B cell (primary cell): ENCODE results near the gene AHDC1. TPM values are rescaled to one million over a fixed set of nuclear protein-coding genes. Genes with fewer than 3 reads are reported as not detected.
"Not testable (repeated sequence)": the region's sequence is repeated elsewhere in the genome, so short reads cannot be mapped to it uniquely, and the experiment has no call there.

Source experiments
- ATAC-seq: fragments of 200-7000 bp; cut with Tn5 transposase; one replicate; pipeline ENCODE4 v1.10.0; 2021; ENCODE audit warnings: low read depth, mild to moderate bottlenecking, moderate number of reproducible peaks, moderate library complexity
- CTCF ChIA-PET: fragments of 350-600 bp; sonication (Branson Sonifier 250); formaldehyde crosslinking; loops from one replicate; lab custom pipeline; 2021; ENCODE audit warnings: antibody characterized with exemption, inconsistent platforms; lab: Charles Lee
- POLR2A ChIA-PET: fragments of 350-600 bp; sonication (Branson Sonifier 250); formaldehyde crosslinking; loops from one replicate; lab custom pipeline; 2021; ENCODE audit warnings: antibody characterized with exemption; lab: Charles Lee
- DNase-seq: peaks from one replicate; pipeline ENCODE4 v3.0.0; 2013
- H2AFZ ChIP-seq: 2 replicates; pipeline ENCODE4 v1.6.1; 2012; ENCODE audit warnings: mild to moderate bottlenecking, low read depth, low read length; ENCODE audit not compliant: insufficient read depth, poor library complexity, severe bottlenecking
- H3K27ac ChIP-seq, 2 donors: 1 replicate in 1 of 2; 2 replicates in 1 of 2; pipeline ENCODE4 v1.5.1; 2012 to 2013; ENCODE audit warnings: low read length in 2 of 2, mild to moderate bottlenecking in 2 of 2, moderate library complexity in 1 of 2
- H3K27me3 ChIP-seq, 4 experiments: fragments of 200-600 bp in 1 of 4; sonication (generic) in 1 of 4; replicated peaks in 1 of 4; 1 replicate in 2 of 4; 2 replicates in 2 of 4; pipeline versions ENCODE4 v1.6.1 to v1.7.0; 2013 to 2016; ENCODE audit warnings: low read length in 3 of 4, mild to moderate bottlenecking in 2 of 4, mixed read lengths in 1 of 4, moderate library complexity in 1 of 4; ENCODE audit not compliant: insufficient read depth in 4 of 4, control insufficient read depth in 3 of 4; ENCODE audit errors: control extremely low read depth in 1 of 4
- H3K36me3 ChIP-seq, 2 experiments: replicated peaks in 1 of 2; 1 replicate in 1 of 2; 2 replicates in 1 of 2; pipeline versions ENCODE4 v1.6.1 to v1.7.1; 2013; ENCODE audit warnings: low read length in 1 of 2; ENCODE audit not compliant: insufficient read depth in 2 of 2, control insufficient read depth in 1 of 2; ENCODE audit errors: control extremely low read depth in 1 of 2, extremely low read depth in 1 of 2
- H3K4me1 ChIP-seq, 2 donors: fragments of 200-600 bp in 1 of 2; sonication (generic) in 1 of 2; 1 replicate in 1 of 2; 2 replicates in 1 of 2; pipeline versions ENCODE4 v1.5.1 to v1.6.1; 2013 to 2017; ENCODE audit warnings: low read length in 2 of 2; ENCODE audit not compliant: control insufficient read depth in 2 of 2, insufficient read depth in 2 of 2
- H3K4me2 ChIP-seq: replicated peaks from 2 replicates; pipeline ENCODE3; 2012; ENCODE audit warnings: mild to moderate bottlenecking, low read depth, low read length; ENCODE audit not compliant: poor library complexity, severe bottlenecking
- H3K4me3 ChIP-seq, 5 experiments: fragments of 200-600 bp in 1 of 5; sonication (generic) in 1 of 5; 1 replicate in 3 of 5; 2 replicates in 2 of 5; pipeline versions ENCODE4 v1.5.1 to v1.7.0; 2011 to 2016; ENCODE audit warnings: low read length in 4 of 5, mild to moderate bottlenecking in 4 of 5, low read depth in 2 of 5, control low read depth in 1 of 5, moderate library complexity in 1 of 5; ENCODE audit not compliant: insufficient read depth in 1 of 5; ENCODE audit errors: control extremely low read depth in 1 of 5, extremely low read depth in 1 of 5
- H3K79me2 ChIP-seq: fragments of 200-600 bp; sonication (generic); one replicate; pipeline ENCODE4 v1.6.0; 2016; ENCODE audit warnings: low read length; ENCODE audit not compliant: control insufficient read depth, insufficient read depth
- H3K9ac ChIP-seq: fragments of 200-600 bp; sonication (generic); 2 replicates; pipeline ENCODE4 v1.6.1; 2017; ENCODE audit warnings: mild to moderate bottlenecking, low read length, moderate library complexity
- H3K9me3 ChIP-seq, 3 donors: one replicate each; pipeline versions ENCODE4 v1.6.1 to v1.7.1; 2013; ENCODE audit warnings: low read length in 2 of 3; ENCODE audit not compliant: control insufficient read depth in 2 of 3, insufficient read depth in 1 of 3; ENCODE audit errors: control extremely low read depth in 1 of 3
- H4K20me1 ChIP-seq: 2 replicates; pipeline ENCODE4 v1.6.0; 2012; ENCODE audit warnings: mild to moderate bottlenecking, low read length; ENCODE audit not compliant: insufficient read depth, control insufficient read depth, poor library complexity, severe bottlenecking
- H3K27ac Mint-ChIP-seq: one replicate; pipeline ENCODE4 v1.8.0; 2021; ENCODE audit warnings: mixed read lengths
- H3K27me3 Mint-ChIP-seq: one replicate; pipeline ENCODE4 v1.8.0; 2021; ENCODE audit warnings: mixed read lengths
- H3K4me1 Mint-ChIP-seq: one replicate; pipeline ENCODE4 v1.8.0; 2021; ENCODE audit warnings: mixed read lengths
- H3K4me3 Mint-ChIP-seq: one replicate; pipeline ENCODE4 v1.8.0; 2021; ENCODE audit warnings: mixed read lengths
- H3K9me3 Mint-ChIP-seq: one replicate; pipeline ENCODE4 v1.8.0; 2022; ENCODE audit warnings: mixed read lengths; ENCODE audit not compliant: insufficient read depth
- EZH2 ChIP-seq: IDR thresholded peaks from 2 replicates; pipeline ENCODE4 v1.6.1; 2012; ENCODE audit warnings: borderline replicate concordance, low read depth, mild to moderate bottlenecking, moderate library complexity, low read length; ENCODE audit not compliant: insufficient read depth, poor library complexity, severe bottlenecking
- WGBS: methylation state at CpG from one replicate; pipeline ENCODE4 v1.1.5; 2013; ENCODE audit warnings: missing lambda C conversion rate; ENCODE audit not compliant: insufficient coverage; 5-methylcytosine and 5-hydroxymethylcytosine counted together
- intact Hi-C: fragments of 100-400 bp; cut with micrococcal nuclease; formaldehyde crosslinking; loops from one replicate; pipeline ENCODE4 v1.10.0; 2022
- polyA plus RNA-seq: library from polyadenylated mRNA; depleted of rRNA; stranded (reverse); fragments of >200 nt; gene quantifications from 2 replicates; pipeline ENCODE4 v1.2.3, GENCODE V29; 2012
- total RNA-seq, 2 donors: library from RNA; stranded (reverse); fragments of 120-200 nt in 1 of 2; gene quantifications; 1 replicate in 1 of 2; 2 replicates in 1 of 2; pipeline versions ENCODE4 v1.2.3 to v1.2.4, GENCODE V29; 2013 to 2022
- TF ChIP-seq, protein P1 (sequence below): fragments of 200-600 bp; IDR thresholded peaks from one replicate; pipeline ENCODE4 v1.8.0; 2022; ENCODE audit warnings: antibody characterized with exemption, mild to moderate bottlenecking

The AHDC1 gene
- total and polyA plus RNA-seq, 2 donors (not counting 1 experiment from before 2014, with no cell fraction given), result 6.2 to 32.0 TPM

DNA sequence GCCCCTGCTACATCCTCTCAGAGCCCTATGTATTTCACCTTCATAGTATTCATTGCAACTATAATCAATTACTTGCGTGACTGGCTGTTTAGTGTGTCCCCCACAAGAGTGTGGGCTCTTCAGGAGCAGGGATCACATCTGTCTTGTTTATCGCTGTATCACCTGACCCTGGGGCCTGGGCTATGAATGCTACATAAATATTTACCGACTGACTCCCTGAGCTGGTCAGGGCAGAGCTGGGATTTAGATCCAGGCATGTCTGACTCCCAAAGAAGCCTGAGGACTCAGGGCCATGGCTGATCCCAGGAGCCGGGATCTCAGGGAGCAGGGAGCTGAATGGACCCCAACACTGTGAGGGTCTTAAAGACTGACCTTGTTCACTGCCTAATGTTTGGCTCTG lies 49.7 kb downstream of the AHDC1 start:
- Histone ChIP-seq H3K27ac (peak overlapping the region in 1 of 2 donors; percentile 39), H3K79me2 (peaks cover 6% of the 10 kb centered on the region), H3K36me3 (peaks cover 0 to 20% of the 10 kb centered on the region in 2 experiments), H2AFZ (no peak overlapping the region), H3K4me1 (peaks cover 23 to 33% of the 10 kb centered on the region in 2 donors), H3K9me3 (no peaks in the 10 kb centered on the region), H3K9ac (no peak overlapping the region), H3K27me3 (no peaks in the 10 kb centered on the region), H3K4me3 (no peak overlapping the region), H3K4me2 (no peak overlapping the region), H4K20me1 (no peaks in the 10 kb centered on the region)
- Mint-ChIP-seq H3K4me1 (peaks cover 33% of the 10 kb centered on the region), H3K9me3 (no peaks in the 10 kb centered on the region), H3K27me3 (no peaks in the 10 kb centered on the region), H3K4me3 (no peak overlapping the region), H3K27ac (peak overlapping the region; percentile 76)
- ChIA-PET POLR2A (no interaction called here), CTCF (interaction anchor here (0.8 to 9.8 kb wide), 9 partner anchors 14 to 138 kb away, joined by 3 to 118 read pairs (median 11); partner anchors contain the start of genes AHDC1 and IFI6)
- 97% methylated on average over 4 of the region's 4 CpGs for WGBS
- ATAC-seq (no peak), DNase-seq (no peak)
- intact Hi-C loops, result no loop called here
- TF ChIP-seq EZH2, result no peak
- TF ChIP-seq, protein P1, sequence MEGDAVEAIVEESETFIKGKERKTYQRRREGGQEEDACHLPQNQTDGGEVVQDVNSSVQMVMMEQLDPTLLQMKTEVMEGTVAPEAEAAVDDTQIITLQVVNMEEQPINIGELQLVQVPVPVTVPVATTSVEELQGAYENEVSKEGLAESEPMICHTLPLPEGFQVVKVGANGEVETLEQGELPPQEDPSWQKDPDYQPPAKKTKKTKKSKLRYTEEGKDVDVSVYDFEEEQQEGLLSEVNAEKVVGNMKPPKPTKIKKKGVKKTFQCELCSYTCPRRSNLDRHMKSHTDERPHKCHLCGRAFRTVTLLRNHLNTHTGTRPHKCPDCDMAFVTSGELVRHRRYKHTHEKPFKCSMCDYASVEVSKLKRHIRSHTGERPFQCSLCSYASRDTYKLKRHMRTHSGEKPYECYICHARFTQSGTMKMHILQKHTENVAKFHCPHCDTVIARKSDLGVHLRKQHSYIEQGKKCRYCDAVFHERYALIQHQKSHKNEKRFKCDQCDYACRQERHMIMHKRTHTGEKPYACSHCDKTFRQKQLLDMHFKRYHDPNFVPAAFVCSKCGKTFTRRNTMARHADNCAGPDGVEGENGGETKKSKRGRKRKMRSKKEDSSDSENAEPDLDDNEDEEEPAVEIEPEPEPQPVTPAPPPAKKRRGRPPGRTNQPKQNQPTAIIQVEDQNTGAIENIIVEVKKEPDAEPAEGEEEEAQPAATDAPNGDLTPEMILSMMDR, result no peak

DNA sequence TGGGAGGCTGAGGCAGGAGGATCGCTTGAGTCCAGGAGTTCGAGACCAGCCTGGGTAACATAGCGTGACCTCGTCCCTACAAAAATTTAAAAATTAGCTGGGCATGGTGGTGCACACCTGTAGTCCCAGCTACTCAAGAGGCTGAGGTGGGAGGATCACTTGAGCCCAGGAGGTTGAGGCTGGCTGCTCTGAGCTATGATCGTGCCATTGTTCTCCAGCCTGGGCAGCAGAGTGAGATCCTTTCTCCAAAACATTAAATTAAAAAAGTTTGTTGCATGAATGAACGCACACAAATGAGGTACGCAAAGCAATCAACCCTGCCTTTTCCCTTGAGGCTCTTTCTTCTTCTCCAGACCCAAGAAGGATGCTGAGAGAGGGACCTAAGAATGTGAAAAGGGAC lies 50.1 kb downstream of the AHDC1 start:
- ATAC-seq, result not testable (repeated sequence)
- 97% methylated on average over 4 of the region's 7 CpGs for WGBS

More for the DNA sequence above, 50.1 kb downstream of the AHDC1 start:
- peaks cover 0 to 20% of the 10 kb centered on the region in 2 experiments for H3K36me3 ChIP-seq
- H3K9me3 Mint-ChIP-seq, H3K27me3 Mint-ChIP-seq, H3K27me3 ChIP-seq, H3K4me2 ChIP-seq, H3K79me2 ChIP-seq, H4K20me1 ChIP-seq, H3K4me3 Mint-ChIP-seq, H2AFZ ChIP-seq, H3K9ac ChIP-seq, DNase-seq, H3K27ac ChIP-seq, H3K9me3 ChIP-seq, intact Hi-C loops, H3K27ac Mint-ChIP-seq, H3K4me3 ChIP-seq, POLR2A ChIA-PET: not testable (repeated sequence)
- H3K4me1 ChIP-seq, result peaks cover 23 to 33% of the 10 kb centered on the region in 2 donors
- peaks cover 33% of the 10 kb centered on the region for H3K4me1 Mint-ChIP-seq
- CTCF ChIA-PET, result interaction anchor here (0.9 to 9.8 kb wide), 7 partner anchors 10 to 198 kb away, joined by 3 to 118 read pairs (median 3); partner anchors contain the start of gene AHDC1
